ENCODE measurements around the gene NDUFS2. TPM values are rescaled to one million over a fixed set of nuclear protein-coding genes. Genes with fewer than 3 reads are reported as not detected.
"Not testable (repeated sequence)": the region's sequence is repeated elsewhere in the genome, so short reads cannot be mapped to it uniquely, and the experiment has no call there.

Gene NDUFS2
- total and polyA plus RNA-seq, 5 donors from 2014 or later: 67.5 to 128 (median 110) TPM

DNA sequence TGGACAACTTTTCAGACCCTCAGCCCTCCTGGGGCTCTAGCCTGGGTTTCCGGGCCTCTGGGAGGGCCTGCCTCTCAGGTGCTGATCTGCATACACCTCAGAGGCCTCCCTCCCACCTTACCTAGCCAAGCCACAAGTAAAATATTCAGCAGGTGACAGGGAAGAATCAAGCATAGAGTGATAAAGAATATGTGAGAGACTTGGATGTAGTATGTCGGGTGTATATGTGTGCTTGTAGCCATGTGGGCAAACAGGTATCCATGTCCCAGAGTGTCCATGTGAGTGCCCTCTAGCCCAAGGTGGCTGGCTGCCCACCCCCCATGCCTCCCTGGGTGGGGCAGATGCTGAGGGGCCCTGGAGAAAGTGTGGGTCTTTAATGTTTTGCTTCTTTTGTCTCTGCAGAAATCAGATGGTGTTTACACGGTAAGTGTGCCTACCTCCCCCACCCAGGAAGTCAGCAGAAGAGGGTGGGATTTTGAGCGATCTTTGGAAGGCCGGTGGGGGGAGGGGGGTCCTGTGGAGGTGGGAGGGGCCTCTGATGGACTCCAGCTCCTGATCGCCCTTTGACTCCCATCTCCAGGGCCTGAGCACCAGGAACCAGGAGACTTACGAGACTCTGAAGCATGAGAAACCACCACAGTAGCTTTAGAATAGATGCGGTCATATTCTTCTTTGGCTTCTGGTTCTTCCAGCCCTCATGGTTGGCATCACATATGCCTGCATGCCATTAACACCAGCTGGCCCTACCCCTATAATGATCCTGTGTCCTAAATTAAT is 16.3 kb downstream of the NDUFS2 start:
- Histone ChIP-seq H3K9me3 (ENCODE audit: control insufficient read depth in 2 of 2, low read length in 2 of 2) (no peaks in the 10 kb centered on the region), H3K27me3 (ENCODE audit: control insufficient read depth, insufficient read depth, low read length) (no peaks in the 10 kb centered on the region), H3K4me3 (ENCODE audit: low read depth, low read length) (peak overlapping the region; percentile 35), H3K4me1 (ENCODE audit: control insufficient read depth, insufficient read depth, low read length, poor library complexity, severe bottlenecking) (peaks cover 38% of the 10 kb centered on the region), H3K36me3 (ENCODE audit: control insufficient read depth, insufficient read depth, low read length) (peaks cover 10% of the 10 kb centered on the region), H3K27ac (ENCODE audit: insufficient read depth, low read length, poor library complexity, severe bottlenecking) (peak overlapping the region; percentile 62)
- ATAC-seq (ENCODE audit: low read depth in 2 of 2) (peak; percentile 23 to 31), DNase-seq (peak in 1 of 3 donors; percentile 57)
- no peaks in the 10 kb centered on the region for H3K27me3 Mint-ChIP-seq
- peak overlapping the region; percentile 66 to 85 (median 74) for H3K4me3 Mint-ChIP-seq
- peaks cover 14% of the 10 kb centered on the region for H3K36me3 Mint-ChIP-seq
- H3K9me3 Mint-ChIP-seq: no peaks in the 10 kb centered on the region
- H3K4me1 Mint-ChIP-seq: peaks cover 0 to 79% (median 30%) of the 10 kb centered on the region in 4 donors
- peak overlapping the region; percentile 87 to 98 (median 97) for H3K27ac Mint-ChIP-seq

GRCh38 chr1:161219078-161219892 is 17.1 kb downstream of the NDUFS2 start:
- no peaks in the 10 kb centered on the region for H3K27me3 Mint-ChIP-seq
- DNase-seq: no peak
- Histone ChIP-seq H3K4me1 (ENCODE audit: control insufficient read depth, insufficient read depth, low read length, poor library complexity, severe bottlenecking) (peaks cover 38% of the 10 kb centered on the region), H3K4me3 (ENCODE audit: low read depth, low read length) (peak overlapping the region; percentile 35), H3K27ac (ENCODE audit: insufficient read depth, low read length, poor library complexity, severe bottlenecking) (peak overlapping the region; percentile 62), H3K9me3 (ENCODE audit: control insufficient read depth in 2 of 2, low read length in 2 of 2) (no peaks in the 10 kb centered on the region), H3K27me3 (ENCODE audit: control insufficient read depth, insufficient read depth, low read length) (no peaks in the 10 kb centered on the region), H3K36me3 (ENCODE audit: control insufficient read depth, insufficient read depth, low read length) (peaks cover 2% of the 10 kb centered on the region)
- H3K9me3 Mint-ChIP-seq: no peaks in the 10 kb centered on the region
- H3K4me1 Mint-ChIP-seq: peaks cover 0 to 81% (median 26%) of the 10 kb centered on the region in 4 donors
- H3K4me3 Mint-ChIP-seq: peak overlapping the region; percentile 8 to 85 (median 74)
- no peak for ATAC-seq (ENCODE audit: low read depth in 2 of 2)
- H3K27ac Mint-ChIP-seq: peak overlapping the region; percentile 87 to 98 (median 97)
- H3K36me3 Mint-ChIP-seq: peaks cover 7% of the 10 kb centered on the region

DNA sequence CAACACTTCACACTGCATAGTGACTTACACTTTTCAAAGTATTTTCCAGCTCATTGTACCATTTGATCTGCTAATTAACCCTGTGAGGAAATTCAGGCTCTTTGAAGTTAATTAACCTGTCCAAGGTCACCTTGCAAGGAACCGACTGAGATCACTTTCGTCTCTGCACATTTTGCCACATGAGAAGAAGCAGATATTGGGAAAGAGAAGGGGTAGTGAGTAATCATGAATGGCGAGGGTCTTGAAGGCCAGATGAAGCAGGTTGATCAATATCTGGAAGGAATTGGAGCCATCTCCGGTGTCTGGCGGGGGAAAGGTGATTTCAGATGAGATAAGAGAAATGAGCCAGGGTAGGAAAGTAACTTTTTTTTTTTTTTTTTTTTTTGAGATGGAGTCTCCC is 17.8 kb downstream of the NDUFS2 start:
- H3K4me1 Mint-ChIP-seq: peaks cover 0 to 77% (median 25%) of the 10 kb centered on the region in 4 donors
- Histone ChIP-seq H3K36me3 (ENCODE audit: control insufficient read depth, insufficient read depth, low read length) (no peaks in the 10 kb centered on the region), H3K4me3 (ENCODE audit: low read depth, low read length) (no peak overlapping the region), H3K4me1 (ENCODE audit: control insufficient read depth, insufficient read depth, low read length, poor library complexity, severe bottlenecking) (peaks cover 36% of the 10 kb centered on the region), H3K9me3 (ENCODE audit: control insufficient read depth in 2 of 2, low read length in 2 of 2) (no peaks in the 10 kb centered on the region), H3K27ac (ENCODE audit: insufficient read depth, low read length, poor library complexity, severe bottlenecking) (no peak overlapping the region), H3K27me3 (ENCODE audit: control insufficient read depth, insufficient read depth, low read length) (no peaks in the 10 kb centered on the region)
- H3K9me3 Mint-ChIP-seq: no peaks in the 10 kb centered on the region
- peaks cover 4% of the 10 kb centered on the region for H3K36me3 Mint-ChIP-seq
- DNase-seq (no peak), ATAC-seq (ENCODE audit: low read depth in 2 of 2) (no peak)
- peak overlapping the region; percentile 87 to 97 (median 95) for H3K27ac Mint-ChIP-seq
- H3K4me3 Mint-ChIP-seq: peak overlapping the region in 3 of 4 donors; percentile 38 to 59 (median 56)
- H3K27me3 Mint-ChIP-seq: no peaks in the 10 kb centered on the region

DNA sequence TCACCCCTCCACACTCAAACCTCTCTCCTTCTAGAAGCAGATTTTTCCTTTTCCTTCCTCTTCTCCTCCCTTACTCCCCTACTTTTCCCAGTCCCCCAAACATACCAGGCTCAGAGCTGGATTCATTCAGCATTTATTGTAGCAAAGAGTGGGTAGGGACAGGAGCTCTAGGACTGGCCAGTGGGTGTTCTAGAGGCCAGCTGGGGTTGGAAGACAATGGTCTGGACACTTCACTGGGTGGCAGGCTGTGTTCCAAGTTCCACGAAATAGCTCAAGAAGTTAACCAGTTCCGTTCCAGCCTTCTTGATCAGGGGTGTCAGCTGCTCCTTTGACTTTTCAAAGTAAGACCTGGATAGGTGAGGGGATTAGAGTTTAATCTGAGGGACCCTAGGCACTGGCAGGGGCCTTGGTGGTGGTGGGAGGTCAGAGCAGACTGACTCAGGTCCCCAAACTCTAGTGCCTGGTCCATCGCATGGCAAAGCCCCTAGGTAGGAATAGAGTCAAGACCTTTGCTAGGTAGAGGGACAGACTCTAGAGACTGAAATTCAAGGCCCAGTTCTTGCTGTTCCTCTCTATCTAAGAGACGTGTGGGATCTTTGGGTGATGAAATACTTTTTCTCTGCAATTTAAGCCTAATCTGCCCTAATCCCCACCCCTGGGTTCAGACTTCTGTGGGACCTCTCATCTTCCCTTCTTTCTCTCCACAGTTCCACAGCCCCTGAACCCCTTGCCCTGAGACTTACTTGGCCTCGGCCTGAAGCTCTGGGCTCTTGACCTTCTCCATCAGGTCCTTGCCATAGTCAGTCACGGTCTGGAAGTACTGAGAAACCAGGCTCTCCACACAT is 20.2 kb downstream of the NDUFS2 start:
- no peak for ATAC-seq (ENCODE audit: low read depth in 2 of 2)
- Histone ChIP-seq H3K9me3 (ENCODE audit: control insufficient read depth in 2 of 2, low read length in 2 of 2) (no peaks in the 10 kb centered on the region), H3K27me3 (ENCODE audit: control insufficient read depth, insufficient read depth, low read length) (no peaks in the 10 kb centered on the region), H3K4me3 (ENCODE audit: low read depth, low read length) (no peak overlapping the region), H3K27ac (ENCODE audit: insufficient read depth, low read length, poor library complexity, severe bottlenecking) (no peak overlapping the region), H3K36me3 (ENCODE audit: control insufficient read depth, insufficient read depth, low read length) (no peaks in the 10 kb centered on the region), H3K4me1 (ENCODE audit: control insufficient read depth, insufficient read depth, low read length, poor library complexity, severe bottlenecking) (peaks cover 51% of the 10 kb centered on the region)
- Mint-ChIP-seq H3K4me3 (peak overlapping the region in 2 of 4 donors; percentile 36 to 40), H3K4me1 (peaks cover 9 to 83% (median 36%) of the 10 kb centered on the region in 4 donors), H3K27me3 (no peaks in the 10 kb centered on the region), H3K27ac (peak overlapping the region; percentile 12 to 86 (median 79)), H3K9me3 (peaks cover 0 to 1% (median 0%) of the 10 kb centered on the region in 7 donors), H3K36me3 (peaks cover 4% of the 10 kb centered on the region)
- no peak for DNase-seq

GRCh38 chr1:161223805-161224694 is 21.9 kb downstream of the NDUFS2 start:
- H3K27ac ChIP-seq (ENCODE audit: insufficient read depth, low read length, poor library complexity, severe bottlenecking): peak overlapping the region; percentile 10
- Mint-ChIP-seq H3K4me1 (peaks cover 12 to 83% (median 34%) of the 10 kb centered on the region in 4 donors), H3K27me3 (no peaks in the 10 kb centered on the region), H3K36me3 (peaks cover 12% of the 10 kb centered on the region), H3K9me3 (peaks cover 0 to 1% (median 0%) of the 10 kb centered on the region in 7 donors), H3K27ac (peak overlapping the region in 1 of 3 donors; percentile 25), H3K4me3 (no peak overlapping the region)
- H3K36me3 ChIP-seq (ENCODE audit: control insufficient read depth, insufficient read depth, low read length): peaks cover 6% of the 10 kb centered on the region
- DNase-seq (no peak), ATAC-seq (ENCODE audit: low read depth in 2 of 2) (no peak)
- H3K4me1 ChIP-seq (ENCODE audit: control insufficient read depth, insufficient read depth, low read length, poor library complexity, severe bottlenecking): peaks cover 40% of the 10 kb centered on the region
- H3K27me3 ChIP-seq (ENCODE audit: control insufficient read depth, insufficient read depth, low read length): no peaks in the 10 kb centered on the region
- H3K4me3 ChIP-seq (ENCODE audit: low read depth, low read length): no peak overlapping the region
- H3K9me3 ChIP-seq (ENCODE audit: control insufficient read depth in 2 of 2, low read length in 2 of 2): no peaks in the 10 kb centered on the region

- peaks cover 12% of the 10 kb centered on the region for H3K36me3 ChIP-seq (ENCODE audit: control insufficient read depth, insufficient read depth, low read length)
- not testable (repeated sequence) for DNase-seq; ATAC-seq (ENCODE audit: low read depth in 2 of 2); H3K4me3 ChIP-seq (ENCODE audit: low read depth, low read length); H3K9me3 ChIP-seq (ENCODE audit: control insufficient read depth in 2 of 2, low read length in 2 of 2); H3K4me3 Mint-ChIP-seq; H3K9me3 Mint-ChIP-seq; H3K27me3 ChIP-seq (ENCODE audit: control insufficient read depth, insufficient read depth, low read length); H3K27me3 Mint-ChIP-seq; H3K27ac Mint-ChIP-seq
- peaks cover 34% of the 10 kb centered on the region for H3K4me1 ChIP-seq (ENCODE audit: control insufficient read depth, insufficient read depth, low read length, poor library complexity, severe bottlenecking)
- peak overlapping the region; percentile 77 for H3K27ac ChIP-seq (ENCODE audit: insufficient read depth, low read length, poor library complexity, severe bottlenecking)
- Mint-ChIP-seq H3K36me3 (peaks cover 15% of the 10 kb centered on the region), H3K4me1 (peaks cover 12 to 76% (median 31%) of the 10 kb centered on the region in 4 donors)
These were observed 22.5 kb downstream of the NDUFS2 start for GRCh38 chr1:161224695-161225087.
